DND-41 (cell line): ENCODE measurements around the gene SEMA3E.

Experiments
- CTCF ChIP-seq: IDR thresholded peaks from 2 replicates; pipeline ENCODE4 v1.5.1; 2012; ENCODE audit warnings: borderline replicate concordance, low read length, moderate library complexity, mild to moderate bottlenecking; ENCODE audit not compliant: poor library complexity, severe bottlenecking; ENCODE audit errors: extremely low read depth
- EZH2 ChIP-seq: IDR thresholded peaks from 3 replicates; pipeline ENCODE4 v1.6.1; 2012; ENCODE audit warnings: borderline replicate concordance, low read depth, mild to moderate bottlenecking, moderate library complexity, low read length, inconsistent platforms; ENCODE audit not compliant: severe bottlenecking

- TF ChIP-seq CTCF (no peak), EZH2 (no peak)
Observed at GRCh38 chr7:83466956-83467355, 182.0 kb downstream of the SEMA3E start.
